ENCODE data around the gene TXNRD3. TPM values are rescaled to one million over a fixed set of nuclear protein-coding genes. Genes with fewer than 3 reads are reported as not detected.

TXNRD3 gene
- total RNA-seq (2022), result 11.1 and 11.4 TPM in 2 replicates
- percentile 60 among the genes with signal in this experiment for Bru-seq, nascent RNA
- percentile 61 among the genes with signal in this experiment for BruChase-seq, experiment 1, labeled RNA remaining after a 2-hour chase
- percentile 63 among the genes with signal in this experiment for BruChase-seq, experiment 2, labeled RNA remaining after a 6-hour chase
- long read RNA-seq, transcript TXNRD3-205 (16 exons, 2,950 nt), result major isoform, 5 of 9 reads
- long read RNA-seq, partial matches to known transcripts, result 2 of 9 reads
- long read RNA-seq, other reads (novel, unspliced or antisense), result 2 of 9 reads

DNA sequence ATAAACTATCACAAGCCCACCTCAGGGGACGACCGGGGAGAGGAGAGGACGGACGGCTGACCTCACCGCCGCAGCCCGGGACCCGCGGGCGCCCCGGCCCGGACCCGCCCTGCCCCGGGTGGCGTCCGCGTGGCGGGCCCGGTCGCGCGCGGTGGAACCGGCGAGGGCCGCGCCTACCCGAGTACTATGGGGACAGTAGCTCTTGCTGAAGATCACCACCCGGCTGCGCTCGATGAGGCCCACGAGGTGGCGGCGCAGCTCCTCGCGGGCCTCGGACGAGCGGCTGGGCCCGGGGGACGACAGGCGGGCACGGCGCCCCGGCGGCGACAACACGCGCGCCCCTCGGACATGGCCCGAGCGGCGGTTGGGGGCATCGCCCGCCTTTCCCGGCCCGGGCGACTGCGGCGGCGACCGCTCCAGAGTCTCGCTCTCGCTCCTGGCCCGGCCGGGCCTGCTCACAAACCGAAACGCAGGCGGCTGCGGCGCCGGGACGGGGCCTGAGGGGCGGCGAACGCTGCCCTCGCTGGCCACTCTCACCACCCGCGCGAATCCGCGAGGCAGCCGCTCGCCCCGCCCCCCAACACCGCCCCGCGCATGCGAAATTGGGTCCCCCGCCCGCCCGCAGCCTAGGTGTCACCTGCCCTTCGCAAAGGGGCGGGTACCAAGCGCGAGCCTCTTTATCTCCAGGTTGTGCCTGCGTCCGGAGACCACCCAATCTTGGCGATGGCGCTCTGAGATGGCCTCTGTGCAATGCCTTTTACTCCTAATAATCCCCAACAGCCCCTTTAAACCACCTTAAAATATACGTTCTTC lies at the start of gene TXNRD3:
TXNRD3 (minus strand) TSS at position 554 of the 813 bp plus-strand sequence.
- BruUV-seq (replicated peaks), result no TSS peak
- H3K4me1 ChIP-seq, result no peaks in the 10 kb centered on the region
- CTCF ChIA-PET, result no interaction called here

DNA sequence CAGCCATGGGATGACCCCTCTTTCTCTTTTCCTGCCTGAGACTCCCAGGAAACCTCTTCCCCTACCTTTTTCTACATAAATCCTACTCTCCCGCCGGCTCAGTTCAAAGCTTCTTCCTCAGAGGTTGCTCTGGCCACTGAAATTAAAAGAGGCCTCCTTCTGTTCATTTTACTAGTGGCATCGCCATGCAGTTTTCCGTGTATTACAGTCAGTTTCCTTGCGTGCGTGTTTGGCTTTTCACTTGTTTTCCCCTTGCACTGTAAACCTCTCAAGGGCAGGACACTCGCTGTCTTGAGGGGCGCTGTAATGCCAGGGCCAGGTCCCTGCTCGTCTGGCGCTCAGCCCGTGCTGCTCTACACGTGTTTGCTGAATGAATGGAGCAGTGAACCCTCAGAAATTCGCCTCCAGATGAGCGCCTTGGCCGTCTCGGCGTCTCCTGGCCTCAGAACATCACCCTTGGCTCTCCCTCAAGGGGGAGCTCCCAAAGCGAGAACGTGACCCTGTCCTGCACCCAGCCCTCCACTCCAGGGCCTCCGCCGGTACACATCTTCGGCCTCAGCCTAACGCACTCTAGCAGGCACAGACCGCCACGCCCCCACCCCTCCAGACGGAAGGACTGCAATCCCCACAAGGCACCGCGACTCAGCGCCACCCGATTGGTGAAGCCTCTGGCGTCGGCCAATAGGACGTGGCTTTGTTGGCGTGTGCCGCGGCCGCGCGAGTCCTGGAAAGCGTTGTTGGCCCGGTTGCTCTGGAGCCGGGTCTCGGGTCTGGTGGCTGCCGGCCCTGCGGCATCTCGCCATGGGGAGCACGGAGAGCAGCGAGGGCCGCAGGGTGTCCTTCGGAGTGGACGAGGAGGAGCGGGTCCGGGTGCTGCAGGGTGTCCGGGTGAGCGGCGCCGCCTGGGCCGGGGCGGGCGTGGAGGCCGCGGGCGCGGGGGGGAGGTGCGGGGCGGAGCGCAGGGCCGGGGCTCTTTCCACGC lies 48.9 kb upstream of the TXNRD3 start, which contains the start of gene CHCHD6:
CHCHD6 (plus strand) TSS at position 729 of the 982 bp plus-strand sequence; CDS start at position 802, 73 bp downstream.
- ChIA-PET CTCF (interaction anchor here (0.6 to 1.4 kb wide), 4 partner anchors 9 to 673 kb away, joined by 3 to 4 read pairs (median 3); no protein-coding TSS in a partner anchor), POLR2A (no interaction called here)
- H3K36me3 Mint-ChIP-seq (ENCODE audit: insufficient read depth, unreplicated experiment), result peaks cover 6% of the 10 kb centered on the region
- H3K9me3 Mint-ChIP-seq (ENCODE audit: unreplicated experiment), result no peaks in the 10 kb centered on the region
- no TSS peak for BruUV-seq (replicated peaks)
- peaks cover 7% of the 10 kb centered on the region for H3K4me1 Mint-ChIP-seq (ENCODE audit: low read depth, unreplicated experiment)
- TF ChIP-seq, protein P1, sequence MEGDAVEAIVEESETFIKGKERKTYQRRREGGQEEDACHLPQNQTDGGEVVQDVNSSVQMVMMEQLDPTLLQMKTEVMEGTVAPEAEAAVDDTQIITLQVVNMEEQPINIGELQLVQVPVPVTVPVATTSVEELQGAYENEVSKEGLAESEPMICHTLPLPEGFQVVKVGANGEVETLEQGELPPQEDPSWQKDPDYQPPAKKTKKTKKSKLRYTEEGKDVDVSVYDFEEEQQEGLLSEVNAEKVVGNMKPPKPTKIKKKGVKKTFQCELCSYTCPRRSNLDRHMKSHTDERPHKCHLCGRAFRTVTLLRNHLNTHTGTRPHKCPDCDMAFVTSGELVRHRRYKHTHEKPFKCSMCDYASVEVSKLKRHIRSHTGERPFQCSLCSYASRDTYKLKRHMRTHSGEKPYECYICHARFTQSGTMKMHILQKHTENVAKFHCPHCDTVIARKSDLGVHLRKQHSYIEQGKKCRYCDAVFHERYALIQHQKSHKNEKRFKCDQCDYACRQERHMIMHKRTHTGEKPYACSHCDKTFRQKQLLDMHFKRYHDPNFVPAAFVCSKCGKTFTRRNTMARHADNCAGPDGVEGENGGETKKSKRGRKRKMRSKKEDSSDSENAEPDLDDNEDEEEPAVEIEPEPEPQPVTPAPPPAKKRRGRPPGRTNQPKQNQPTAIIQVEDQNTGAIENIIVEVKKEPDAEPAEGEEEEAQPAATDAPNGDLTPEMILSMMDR (IDR thresholded peaks at IDR 0.05; ENCODE audit: insufficient read depth in 1 of 2, low read depth in 1 of 2, low read length in 1 of 2, severe bottlenecking in 1 of 2, unreplicated experiment in 1 of 2), result peak; percentile 50
- H3K27me3 Mint-ChIP-seq (ENCODE audit: insufficient read depth, unreplicated experiment), result peaks cover 2% of the 10 kb centered on the region
- peaks cover 7% of the 10 kb centered on the region; the same call in 1 of the 2 replicates for H3K4me1 ChIP-seq
- H3K4me3 ChIP-seq (ENCODE audit: low read depth, low read length), result peak within 1 kb of the TSS; percentile 78
- H3K36me3 ChIP-seq (ENCODE audit: control insufficient read depth, insufficient read depth, low read length), result no peaks in the 10 kb centered on the region
- intact Hi-C loops (cut with micrococcal nuclease; ENCODE audit: unreplicated experiment), result loop anchor here (1.0 kb wide), 1 partner anchor 42 kb away; no protein-coding TSS in a partner anchor
- H3K9me3 ChIP-seq, result peaks cover 6% of the 10 kb centered on the region; the same call in 1 of the 2 replicates
- H3K27me3 ChIP-seq (replicated peaks; ENCODE audit: control insufficient read depth, insufficient read depth, low read length), result no peaks in the 10 kb centered on the region
- DNase-seq, result peak; percentile 98 to 99
- H3K27ac Mint-ChIP-seq (ENCODE audit: unreplicated experiment), result peak within 1 kb of the TSS; percentile 33
- H3K4me3 Mint-ChIP-seq (ENCODE audit: unreplicated experiment), result peak within 1 kb of the TSS; percentile 91

More for the DNA sequence above, at the start of gene TXNRD3:
- peaks cover 3% of the 10 kb centered on the region for H3K27me3 Mint-ChIP-seq (ENCODE audit: insufficient read depth, unreplicated experiment)
- H3K4me3 Mint-ChIP-seq (ENCODE audit: unreplicated experiment), result peak within 1 kb of the TSS; percentile 78
- Histone ChIP-seq H3K27me3 (replicated peaks; ENCODE audit: control insufficient read depth, insufficient read depth, low read length) (no peaks in the 10 kb centered on the region), H3K9me3 (no peaks in the 10 kb centered on the region), H3K4me3 (ENCODE audit: low read depth, low read length) (peak within 1 kb of the TSS; percentile 46), H3K36me3 (ENCODE audit: control insufficient read depth, insufficient read depth, low read length) (no peaks in the 10 kb centered on the region)
- H3K9me3 Mint-ChIP-seq (ENCODE audit: unreplicated experiment), result no peaks in the 10 kb centered on the region
- peak; percentile 87 to 92 for DNase-seq
- POLR2A ChIA-PET, result no interaction called here
- TF ChIP-seq, protein P1 (IDR thresholded peaks at IDR 0.05; ENCODE audit: insufficient read depth in 1 of 2, low read depth in 1 of 2, low read length in 1 of 2, severe bottlenecking in 1 of 2, unreplicated experiment in 1 of 2), result no peak
- peaks cover 5% of the 10 kb centered on the region for H3K36me3 Mint-ChIP-seq (ENCODE audit: insufficient read depth, unreplicated experiment)
- no peaks in the 10 kb centered on the region for H3K4me1 Mint-ChIP-seq (ENCODE audit: low read depth, unreplicated experiment)
- intact Hi-C loops (cut with micrococcal nuclease; ENCODE audit: unreplicated experiment), result loop anchor here (10.0 kb wide), 1 partner anchor 130 kb away; the partner anchor contains the start of gene CHST13
- no peak within 1 kb of the TSS for H3K27ac Mint-ChIP-seq (ENCODE audit: unreplicated experiment)

Data from Caco-2 (cell line).